Measurements from ENCODE around the gene TNRC18.
"Not testable (repeated sequence)": the region's sequence is repeated elsewhere in the genome, so short reads cannot be mapped to it uniquely, and the experiment has no call there.

The TNRC18 gene, protein sequence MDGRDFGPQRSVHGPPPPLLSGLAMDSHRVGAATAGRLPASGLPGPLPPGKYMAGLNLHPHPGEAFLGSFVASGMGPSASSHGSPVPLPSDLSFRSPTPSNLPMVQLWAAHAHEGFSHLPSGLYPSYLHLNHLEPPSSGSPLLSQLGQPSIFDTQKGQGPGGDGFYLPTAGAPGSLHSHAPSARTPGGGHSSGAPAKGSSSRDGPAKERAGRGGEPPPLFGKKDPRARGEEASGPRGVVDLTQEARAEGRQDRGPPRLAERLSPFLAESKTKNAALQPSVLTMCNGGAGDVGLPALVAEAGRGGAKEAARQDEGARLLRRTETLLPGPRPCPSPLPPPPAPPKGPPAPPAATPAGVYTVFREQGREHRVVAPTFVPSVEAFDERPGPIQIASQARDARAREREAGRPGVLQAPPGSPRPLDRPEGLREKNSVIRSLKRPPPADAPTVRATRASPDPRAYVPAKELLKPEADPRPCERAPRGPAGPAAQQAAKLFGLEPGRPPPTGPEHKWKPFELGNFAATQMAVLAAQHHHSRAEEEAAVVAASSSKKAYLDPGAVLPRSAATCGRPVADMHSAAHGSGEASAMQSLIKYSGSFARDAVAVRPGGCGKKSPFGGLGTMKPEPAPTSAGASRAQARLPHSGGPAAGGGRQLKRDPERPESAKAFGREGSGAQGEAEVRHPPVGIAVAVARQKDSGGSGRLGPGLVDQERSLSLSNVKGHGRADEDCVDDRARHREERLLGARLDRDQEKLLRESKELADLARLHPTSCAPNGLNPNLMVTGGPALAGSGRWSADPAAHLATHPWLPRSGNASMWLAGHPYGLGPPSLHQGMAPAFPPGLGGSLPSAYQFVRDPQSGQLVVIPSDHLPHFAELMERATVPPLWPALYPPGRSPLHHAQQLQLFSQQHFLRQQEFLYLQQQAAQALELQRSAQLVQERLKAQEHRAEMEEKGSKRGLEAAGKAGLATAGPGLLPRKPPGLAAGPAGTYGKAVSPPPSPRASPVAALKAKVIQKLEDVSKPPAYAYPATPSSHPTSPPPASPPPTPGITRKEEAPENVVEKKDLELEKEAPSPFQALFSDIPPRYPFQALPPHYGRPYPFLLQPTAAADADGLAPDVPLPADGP (N-terminal part only)

DNA sequence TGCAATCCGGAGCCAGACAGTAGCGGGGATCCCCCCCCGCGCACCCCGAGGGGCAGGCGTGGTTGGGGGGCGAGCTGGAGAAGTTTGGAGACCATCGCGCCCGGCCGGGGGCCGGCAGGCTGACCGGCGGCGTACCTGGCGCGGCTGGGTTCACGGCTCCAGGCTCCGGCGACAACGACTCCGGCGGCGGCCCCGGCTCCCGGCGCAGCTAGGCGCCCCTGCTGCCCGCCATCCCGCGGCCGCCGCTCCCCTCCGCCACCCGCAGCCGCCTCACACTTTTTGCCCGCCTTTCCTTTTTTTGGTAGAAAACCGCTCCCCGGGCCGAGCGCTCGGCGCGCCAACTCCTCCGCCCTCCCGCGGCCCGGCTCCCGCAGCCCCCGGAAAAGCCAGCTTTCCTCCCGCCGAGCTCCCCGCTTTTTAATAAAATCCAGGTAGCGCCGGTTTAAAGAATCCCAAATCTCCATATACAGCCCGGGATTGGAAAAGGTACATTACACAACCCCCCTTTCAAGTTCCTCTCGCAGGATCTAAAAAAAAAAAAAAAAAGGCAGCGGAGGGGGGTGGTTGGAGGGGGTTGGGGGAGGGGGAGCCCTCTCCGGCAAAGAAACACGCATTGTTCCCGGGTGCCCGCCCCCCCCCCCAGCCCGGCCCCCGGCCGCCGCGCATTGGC, at the start of gene TNRC18:
TSS of gene TNRC18 (minus strand) at position 529 of the 670 bp plus-strand sequence. CDS start 2,588 bp downstream, outside the sequence.
- DNase-seq (ENCODE audit: low spot score): peak; percentile 53

DNA sequence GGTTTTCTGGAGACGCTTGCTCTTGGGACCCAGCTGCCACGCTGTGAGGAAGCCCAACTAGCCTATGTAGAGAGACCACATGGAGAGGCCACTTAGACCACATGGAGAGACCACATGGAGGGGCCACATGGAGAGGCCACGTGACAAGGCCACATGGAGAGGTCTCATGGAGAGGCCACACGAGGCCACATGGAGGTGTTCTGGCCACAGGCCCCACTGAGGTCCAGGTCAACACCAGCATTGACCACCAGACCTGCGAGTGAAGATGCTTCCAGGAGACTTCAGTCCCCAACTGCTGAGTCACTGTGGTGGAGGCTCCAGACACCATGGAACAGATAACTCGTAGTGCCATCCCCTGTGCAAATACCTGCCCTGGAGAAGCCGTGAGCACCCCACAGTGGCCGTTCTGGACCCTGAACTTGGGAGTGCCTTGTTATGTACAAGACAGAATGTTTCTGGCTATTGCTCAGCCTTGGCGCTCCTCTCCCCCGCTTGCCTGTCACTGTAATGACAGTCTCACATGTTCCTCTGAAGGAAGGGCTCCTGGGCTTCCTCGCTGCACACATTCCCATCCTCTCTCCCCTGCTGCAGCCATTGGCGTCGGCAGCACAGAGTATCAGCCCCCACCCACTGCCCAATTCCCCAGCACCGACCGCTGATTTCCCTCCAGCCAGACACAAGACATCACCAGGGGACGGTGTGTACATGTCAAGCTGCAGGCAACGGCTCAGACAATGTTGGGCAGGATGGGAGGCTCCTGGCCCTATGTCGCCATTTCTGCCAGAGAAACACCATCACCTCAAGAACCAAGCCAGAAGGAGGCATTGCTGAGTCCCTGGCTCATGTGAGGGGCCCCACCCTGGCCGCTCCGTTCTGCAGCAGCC, 49.0 kb upstream of the TNRC18 start:
- no peak for DNase-seq (ENCODE audit: low spot score)

DNA sequence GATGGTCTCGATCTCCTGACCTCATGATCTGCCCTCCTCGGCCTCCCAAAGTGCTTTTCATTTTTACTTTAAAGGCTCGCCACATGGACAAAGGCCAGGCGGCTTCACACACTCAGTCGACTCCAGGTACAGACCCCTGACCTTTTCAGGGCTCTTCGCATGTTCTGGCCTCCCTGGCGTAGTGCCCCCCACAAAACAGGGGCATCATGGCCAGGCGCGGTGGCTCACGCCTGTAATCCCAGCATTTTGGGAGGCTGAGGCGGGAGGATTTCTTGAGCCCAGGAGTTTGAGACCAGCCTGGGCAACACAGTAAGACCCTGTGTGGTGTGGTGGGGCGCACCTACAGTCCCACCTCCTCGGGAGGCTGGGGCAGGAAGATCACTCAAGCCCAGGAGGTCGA, 48.0 kb upstream of the TNRC18 start:
- DNase-seq (ENCODE audit: low spot score): not testable (repeated sequence)

DNA sequence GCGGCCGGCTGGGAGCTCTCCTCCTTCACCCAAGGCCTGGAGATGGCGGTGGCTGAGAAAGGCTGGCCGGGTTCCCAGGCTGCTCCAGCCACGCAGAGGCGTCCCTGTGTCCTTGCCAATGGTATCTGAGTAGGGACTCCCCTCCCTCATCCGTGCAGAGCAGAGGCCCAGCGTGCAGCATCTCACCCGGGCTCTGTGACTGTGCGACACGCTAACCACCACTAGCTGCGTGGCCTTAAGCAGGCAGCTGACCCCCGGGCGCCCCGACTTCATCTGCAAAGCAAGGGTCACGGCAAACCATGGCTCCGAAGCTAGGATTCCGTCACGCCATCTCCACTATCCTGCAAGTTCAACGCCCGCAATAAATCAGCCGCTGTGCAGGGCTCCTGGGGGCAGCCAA, 47.2 kb upstream of the TNRC18 start:
- peak; percentile 68 for DNase-seq (ENCODE audit: low spot score)

DNA sequence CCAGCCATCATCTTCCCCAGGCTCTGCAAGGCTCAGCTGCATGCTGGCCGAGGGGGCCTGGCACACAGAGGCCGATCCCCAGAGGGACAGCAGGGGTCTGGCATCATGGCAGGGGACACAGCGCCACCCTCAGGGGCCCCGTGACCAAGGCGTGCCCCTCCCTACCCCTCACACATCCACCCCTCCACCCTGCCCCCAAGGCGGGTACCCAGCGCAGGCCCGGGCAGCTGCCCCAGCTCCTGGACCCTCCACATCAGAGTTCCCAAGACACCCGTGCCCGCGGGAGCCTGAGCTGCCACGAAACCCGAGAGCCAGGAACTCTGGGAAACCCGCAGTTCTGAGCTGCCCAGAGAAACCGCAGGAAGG, 46.5 kb upstream of the TNRC18 start:
- DNase-seq (ENCODE audit: low spot score): no peak

DNA sequence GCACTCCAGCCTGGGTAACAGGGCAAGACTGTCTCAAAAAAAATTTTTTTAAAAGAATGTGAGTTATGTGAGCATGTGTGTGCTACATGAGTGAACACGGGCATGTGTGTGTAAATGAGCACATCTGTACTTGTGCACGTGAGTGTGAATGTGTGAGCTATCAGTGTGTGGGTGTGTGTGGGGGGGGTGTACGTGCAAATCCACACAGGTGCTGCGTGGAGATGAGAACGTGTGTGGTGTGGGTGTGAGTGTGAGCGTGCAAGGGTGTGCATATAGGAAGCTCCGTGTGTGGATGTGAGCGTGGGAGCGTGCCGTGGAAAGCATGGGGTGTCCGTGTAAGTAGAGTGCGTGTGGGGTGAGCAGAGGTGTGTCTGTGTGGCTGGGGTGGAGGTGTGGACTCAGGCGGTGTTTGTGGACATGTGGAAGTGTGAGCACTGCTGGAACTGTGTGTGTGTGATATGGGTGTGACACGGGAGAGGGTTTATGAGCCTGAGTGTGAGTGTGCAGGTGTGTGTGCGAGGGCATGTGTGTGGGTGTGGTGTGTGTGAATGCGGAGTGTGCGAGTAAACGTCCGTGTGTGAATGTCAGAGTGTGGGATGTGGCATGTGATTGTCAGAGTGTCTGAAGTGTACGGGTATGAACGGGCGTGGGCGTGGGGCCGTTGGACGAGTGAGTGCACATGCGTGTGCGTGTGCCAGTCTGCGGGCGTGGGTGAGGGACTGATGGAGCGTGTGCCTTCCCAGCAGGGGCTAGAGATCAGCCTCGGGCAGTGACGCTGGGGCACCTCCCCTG, 45.9 kb upstream of the TNRC18 start:
- DNase-seq (ENCODE audit: low spot score): no peak

DNA sequence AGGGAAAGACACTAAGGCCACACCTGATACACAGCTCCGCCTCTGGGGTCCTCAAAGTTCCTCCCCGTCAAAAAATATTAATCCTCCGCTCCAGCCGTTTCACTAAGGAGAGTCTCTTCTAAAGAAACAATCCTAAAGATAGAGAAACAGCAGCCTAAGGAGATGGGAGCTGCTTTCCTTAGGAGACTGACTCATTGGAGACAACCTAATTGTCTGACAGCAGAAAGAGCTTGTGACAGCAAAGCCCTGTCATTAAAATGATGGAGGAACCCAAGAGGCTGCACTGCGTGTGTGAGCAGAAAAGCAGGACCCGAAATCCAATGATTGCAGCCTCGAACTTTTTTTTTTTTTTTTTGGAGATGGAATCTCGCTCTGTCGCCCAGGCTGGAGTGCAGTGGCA, 44.0 kb upstream of the TNRC18 start:
- DNase-seq (ENCODE audit: low spot score): no peak

DNA sequence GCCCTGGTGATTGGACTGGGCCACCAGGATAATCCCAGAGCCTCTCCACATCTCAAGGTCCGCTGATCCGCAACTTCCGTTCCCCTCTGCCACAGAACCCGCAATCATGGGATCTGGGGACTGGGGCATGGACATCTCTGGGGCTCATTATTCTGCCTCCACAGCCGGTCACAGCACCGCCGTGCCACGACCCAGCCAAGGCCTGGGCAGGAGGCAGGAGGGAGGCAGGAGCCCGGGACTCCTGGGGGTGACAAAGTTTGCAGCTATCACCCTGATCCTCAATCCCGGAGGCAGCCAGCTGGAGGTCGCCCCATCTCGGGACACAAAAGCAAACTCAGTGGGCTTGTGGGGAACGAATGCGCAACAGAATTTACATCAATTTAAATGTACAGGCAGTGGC, 42.9 kb upstream of the TNRC18 start:
- no peak for DNase-seq (ENCODE audit: low spot score)

DNA sequence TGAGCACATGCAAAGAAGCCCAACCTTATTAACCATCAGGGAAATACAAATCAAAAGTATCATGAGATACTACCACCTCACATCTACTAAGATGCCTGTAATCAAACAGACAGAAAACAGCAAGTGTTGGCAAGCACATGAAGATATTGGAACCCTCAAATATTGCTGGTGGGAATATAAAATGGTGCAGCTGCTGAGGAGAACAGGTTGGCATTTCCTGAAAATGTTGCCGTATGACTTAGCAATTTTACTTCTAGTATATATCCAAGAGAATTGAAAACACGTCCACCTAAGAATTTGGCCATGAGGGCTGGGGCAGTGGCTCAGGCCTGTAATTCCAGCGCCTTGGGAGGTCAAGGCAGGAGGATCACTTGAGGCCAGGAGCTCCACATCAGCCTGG, 39.4 kb upstream of the TNRC18 start:
- no peak for DNase-seq (ENCODE audit: low spot score)

DNA sequence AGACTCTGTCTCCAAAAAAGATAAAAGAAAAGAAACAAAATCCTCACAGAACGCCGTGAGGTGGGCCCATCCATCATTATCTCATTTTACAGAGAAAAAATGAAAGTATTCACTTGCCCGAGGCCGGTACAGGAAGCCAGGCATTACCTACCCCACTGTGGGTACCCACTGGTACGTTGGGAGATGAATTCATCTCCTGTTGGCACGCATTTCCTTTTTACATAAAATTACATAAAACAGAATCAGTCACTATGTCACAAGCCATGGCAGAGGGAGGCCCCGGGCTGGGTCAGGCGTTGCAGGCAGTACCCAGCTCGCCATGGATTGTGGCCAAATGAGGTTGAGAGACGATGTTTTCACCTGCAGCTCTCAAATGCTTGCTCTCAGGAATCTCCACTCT, 38.6 kb upstream of the TNRC18 start:
- DNase-seq (ENCODE audit: low spot score): no peak

DNA sequence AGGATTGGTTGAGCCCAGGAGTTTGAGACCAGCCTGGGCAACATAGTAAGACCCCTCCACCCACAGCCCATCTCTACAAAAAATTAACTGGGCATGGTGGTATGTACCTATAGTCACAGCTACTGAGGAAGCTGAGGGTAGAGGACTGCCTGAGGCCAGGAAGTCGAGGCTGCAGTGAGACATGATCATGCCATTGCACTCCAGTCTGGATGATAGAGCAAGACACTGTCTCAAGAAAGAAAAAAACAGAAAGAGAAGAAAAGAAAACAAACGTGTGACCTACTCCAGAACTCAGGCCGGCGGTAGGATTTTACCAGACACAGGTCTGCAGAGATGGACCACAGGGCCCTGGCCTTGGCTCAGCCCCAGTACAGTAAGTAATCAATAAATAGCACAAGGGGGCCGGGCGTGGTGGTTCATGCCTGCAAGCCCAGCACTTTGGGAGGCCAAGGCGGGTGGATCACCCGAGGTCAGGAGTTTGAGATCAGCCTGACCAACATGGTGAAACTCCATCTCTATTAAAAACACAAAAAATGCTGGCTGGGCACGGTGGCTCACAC, 35.4 kb upstream of the TNRC18 start:
- no peak for DNase-seq (ENCODE audit: low spot score)

DNA sequence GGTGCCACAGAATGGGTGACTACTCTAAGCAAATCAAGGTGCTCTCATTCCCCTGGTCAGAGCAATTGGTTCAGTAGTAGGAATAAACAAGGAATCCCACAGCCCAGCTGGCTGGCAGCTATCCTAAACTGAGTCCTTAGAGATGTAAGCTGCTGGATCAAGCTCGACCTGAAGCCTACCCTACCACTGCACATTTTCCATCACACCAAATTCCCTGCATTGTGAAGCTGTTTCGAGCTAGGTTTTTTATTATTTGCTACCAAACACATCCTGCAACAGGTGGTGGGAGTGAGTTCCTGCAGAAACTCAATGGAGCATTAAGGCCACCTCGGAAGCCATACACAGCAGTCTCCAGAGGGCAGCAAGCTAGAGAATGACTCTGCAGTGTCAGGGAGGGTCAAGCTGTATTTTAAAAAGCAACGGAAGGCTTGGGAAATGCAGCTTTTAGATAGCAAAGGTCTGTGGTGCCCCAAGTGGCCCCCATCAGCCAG, 33.7 kb upstream of the TNRC18 start:
- no peak for DNase-seq (ENCODE audit: low spot score)

DNA sequence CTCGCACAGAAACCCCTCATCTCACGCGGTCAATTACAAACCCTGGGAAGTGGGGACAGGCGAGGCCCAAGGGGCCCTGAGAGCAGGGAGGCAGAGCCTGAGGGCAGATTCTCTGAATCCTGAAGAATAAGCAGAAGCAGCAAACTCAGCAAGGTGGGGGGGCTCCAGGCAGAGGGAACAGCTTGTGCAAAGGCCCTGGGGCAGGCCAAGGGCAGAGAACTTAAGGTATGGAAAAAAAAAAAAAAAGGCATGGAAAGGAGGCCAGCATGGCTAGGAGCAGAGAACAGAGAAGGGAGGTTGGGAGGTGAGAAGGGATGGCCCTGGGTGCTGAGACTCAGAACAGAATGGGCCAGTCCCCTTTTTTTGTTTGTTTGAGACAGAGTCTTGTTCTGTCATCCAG, 32.8 kb upstream of the TNRC18 start:
- no peak for DNase-seq (ENCODE audit: low spot score)

DNA sequence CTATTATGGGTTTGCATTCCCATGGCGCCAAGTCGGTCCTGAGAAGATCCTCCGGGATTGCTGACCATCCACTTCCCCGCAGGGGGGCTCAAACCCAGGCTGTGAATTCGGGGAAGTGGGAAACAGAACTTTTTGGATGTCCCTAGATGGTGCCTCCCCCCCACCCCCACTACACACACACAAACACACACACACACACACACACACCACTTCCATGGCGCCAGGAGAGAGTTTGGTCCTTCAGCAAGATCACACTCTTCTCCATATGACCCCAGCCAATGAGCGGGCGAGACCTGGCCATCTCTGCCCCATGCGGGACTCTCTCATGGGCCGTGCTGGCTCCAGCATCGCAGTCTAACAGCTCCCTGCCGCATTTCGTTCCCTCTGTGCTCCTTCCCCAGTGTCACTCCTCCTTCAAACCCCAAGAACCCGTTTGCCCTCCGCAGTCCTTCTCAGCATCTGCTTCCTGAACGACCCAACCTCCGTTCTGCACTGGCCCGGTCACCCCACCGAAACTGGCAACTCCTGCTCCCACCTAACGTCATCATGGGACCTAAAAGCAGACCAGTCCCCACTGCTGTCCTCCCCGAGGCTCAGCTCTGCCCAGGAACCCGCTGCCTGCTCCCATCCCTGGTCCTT, 32.1 kb upstream of the TNRC18 start:
- no peak for DNase-seq (ENCODE audit: low spot score)

DNA sequence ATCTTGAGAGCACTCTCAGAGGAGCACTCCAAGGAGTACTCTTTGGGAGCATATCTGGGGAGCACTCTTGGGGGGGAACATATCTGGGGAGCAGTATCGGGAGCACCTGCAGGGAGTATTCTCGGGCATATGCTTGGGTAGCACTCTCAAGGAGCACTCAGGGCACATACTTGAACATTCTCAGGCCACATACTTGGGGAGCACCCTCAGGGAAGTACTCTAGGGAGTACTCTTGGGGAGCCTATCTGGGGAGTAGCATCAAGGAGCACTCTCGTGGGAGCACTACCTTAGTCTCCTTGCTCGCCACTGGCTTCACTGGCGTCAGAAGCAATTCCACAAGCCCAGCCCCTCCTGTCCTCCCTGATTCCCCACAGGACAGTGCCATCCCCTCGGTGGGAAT, 31.5 kb upstream of the TNRC18 start:
- no peak for DNase-seq (ENCODE audit: low spot score)

DNA sequence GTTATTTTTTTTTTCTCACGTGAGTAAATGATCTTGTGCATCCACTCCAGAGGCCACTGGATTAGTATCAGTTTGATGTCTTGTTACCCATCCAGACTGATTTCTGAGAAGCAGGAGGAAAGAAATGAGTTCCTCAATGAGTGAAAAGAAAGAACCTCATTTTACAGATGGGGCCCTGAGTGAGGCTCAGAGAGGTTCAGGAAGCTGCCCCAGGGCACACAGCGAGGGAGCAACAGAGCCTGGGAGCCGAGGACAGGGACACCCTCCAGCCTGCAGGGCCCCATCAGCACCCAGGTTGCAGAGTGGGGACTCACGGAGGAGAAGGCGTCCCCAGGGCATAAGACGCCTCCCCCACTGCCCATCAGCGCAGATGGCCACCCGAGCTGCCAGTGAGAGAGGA, 30.9 kb upstream of the TNRC18 start:
- DNase-seq (ENCODE audit: low spot score): no peak

DNA sequence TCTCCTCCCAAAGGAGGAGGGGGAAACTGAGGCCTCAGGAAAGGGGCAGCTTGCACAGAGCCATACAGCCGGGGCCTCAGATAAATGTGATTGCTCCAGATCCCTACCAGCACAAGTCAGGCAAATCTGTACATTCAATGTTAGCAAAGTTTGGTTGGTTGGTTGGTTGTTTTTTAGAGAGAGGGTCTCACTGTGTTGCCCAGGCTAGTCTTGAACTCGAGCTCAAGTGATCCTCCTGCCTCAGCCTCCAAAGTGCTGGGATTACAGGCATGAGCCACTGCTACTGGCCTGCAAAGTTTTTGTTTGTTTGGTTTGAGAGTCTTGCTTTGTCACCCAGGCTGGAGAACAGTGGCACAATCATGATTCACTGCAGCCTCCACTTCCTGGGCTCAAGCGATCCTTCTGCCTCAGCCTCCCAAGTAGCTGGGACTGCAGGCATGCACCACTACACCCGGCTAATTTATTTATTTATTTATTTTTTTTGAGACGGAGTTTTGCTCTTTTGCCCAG, 30.0 kb upstream of the TNRC18 start:
- DNase-seq (ENCODE audit: low spot score): no peak

DNA sequence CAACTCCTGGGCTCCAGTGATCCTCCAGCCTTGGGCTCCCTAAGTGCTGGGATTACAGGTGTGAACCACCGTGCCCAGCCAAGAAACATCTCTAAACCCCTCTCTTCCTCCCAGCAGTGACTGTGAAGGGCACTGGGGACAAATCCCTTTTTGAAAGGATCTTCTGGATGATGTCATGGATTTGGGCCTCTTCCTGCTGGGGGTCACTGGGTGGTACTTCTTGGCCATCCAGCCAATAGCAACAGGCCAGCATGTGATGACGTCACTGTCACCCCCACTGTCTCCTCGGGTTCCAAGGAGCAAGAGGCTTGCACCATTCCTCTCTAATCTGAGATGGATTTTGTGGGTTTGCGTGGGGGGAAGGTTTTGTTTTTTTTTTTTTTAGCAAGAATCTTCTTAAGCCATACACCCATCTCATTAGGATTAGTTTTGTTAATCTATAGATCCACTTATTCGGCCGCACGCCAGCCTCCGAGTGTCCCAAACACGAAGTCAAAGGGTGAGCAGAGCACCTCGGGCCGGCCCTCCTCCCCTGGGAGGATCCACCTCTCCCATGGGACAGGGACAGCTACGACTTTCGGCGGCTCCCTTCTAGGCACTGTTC, 29.4 kb upstream of the TNRC18 start:
- DNase-seq (ENCODE audit: low spot score): peak; percentile 65

DNA sequence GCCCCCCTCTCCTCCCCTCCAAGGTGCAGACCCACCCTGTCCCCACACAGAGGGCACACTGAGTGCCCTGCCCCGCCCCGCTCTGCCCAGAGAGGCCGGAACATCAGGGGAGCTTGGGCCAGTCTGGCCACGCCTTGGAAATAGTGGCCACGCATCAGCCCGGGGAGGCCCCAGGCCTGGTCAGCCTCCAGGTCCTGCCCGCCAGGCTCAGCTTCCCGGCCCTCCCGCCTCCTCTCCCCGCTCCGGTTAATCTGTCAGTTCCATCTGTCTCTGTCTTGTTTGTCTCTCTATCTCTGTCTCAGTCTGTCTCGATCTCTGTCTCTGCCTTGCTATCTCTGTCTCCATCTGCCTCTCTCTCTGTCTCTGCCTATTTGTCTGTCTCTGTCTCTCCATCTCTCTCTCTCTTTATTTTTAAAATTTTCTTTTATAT, 28.9 kb upstream of the TNRC18 start:
- no peak for DNase-seq (ENCODE audit: low spot score)
